ENCODE measurements around the gene ASB14.

The ASB14 gene

DNA sequence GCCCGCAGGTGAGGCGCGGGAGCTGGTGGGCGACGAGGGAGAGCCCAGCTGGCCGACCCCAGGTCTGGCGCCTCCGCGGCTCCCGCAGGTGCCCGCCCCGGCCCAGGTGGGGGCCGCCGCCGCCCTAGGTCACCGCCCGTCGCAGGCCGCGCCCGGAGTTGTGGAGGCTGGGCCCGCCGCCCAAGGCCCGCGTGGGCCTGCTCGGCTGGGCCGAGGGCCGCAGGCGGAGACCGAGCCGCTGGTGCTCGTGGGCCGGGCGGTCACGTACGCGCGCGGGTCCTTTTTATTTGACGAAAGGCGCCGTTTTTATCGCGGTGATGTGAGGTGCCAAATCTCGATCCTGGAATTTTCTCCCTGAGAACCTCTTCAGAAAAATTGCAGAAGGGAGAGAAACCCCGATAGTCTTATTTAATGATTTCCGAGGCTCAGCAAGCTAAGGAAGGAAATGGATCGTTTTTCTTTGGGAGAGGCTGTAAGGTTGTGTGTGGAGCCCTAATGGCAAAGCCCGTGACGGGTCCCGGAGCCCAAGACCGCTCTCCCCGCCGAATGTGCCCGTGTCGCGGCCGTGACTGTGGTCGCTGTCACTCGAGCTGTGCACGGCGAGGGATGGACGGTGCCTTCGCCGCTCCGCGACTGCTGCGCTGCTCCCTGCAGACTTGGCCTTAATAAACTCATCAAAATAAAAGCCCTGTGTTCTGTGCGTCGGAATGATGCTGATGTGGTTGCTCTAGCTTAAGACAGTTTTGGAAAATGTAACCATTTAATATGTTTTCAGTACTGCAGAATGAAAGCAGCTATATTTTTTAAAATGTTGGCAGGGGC, 64.3 kb downstream of the ASB14 start:
- CTCF ChIA-PET = interaction anchor here (1.6 to 1.7 kb wide), 2 partner anchors 9 to 58 kb away, joined by 4 to 6 read pairs; no protein-coding TSS in a partner anchor
- Mint-ChIP-seq H3K9me3 (no peaks in the 10 kb centered on the region), H3K4me1 (peaks cover 37% of the 10 kb centered on the region), H3K27me3 (no peaks in the 10 kb centered on the region), H3K27ac (peak overlapping the region; percentile 73), H3K4me3 (peak overlapping the region; percentile 92), H3K36me3 (peaks cover 2% of the 10 kb centered on the region)
- peak; percentile 66 for DNase-seq

DNA sequence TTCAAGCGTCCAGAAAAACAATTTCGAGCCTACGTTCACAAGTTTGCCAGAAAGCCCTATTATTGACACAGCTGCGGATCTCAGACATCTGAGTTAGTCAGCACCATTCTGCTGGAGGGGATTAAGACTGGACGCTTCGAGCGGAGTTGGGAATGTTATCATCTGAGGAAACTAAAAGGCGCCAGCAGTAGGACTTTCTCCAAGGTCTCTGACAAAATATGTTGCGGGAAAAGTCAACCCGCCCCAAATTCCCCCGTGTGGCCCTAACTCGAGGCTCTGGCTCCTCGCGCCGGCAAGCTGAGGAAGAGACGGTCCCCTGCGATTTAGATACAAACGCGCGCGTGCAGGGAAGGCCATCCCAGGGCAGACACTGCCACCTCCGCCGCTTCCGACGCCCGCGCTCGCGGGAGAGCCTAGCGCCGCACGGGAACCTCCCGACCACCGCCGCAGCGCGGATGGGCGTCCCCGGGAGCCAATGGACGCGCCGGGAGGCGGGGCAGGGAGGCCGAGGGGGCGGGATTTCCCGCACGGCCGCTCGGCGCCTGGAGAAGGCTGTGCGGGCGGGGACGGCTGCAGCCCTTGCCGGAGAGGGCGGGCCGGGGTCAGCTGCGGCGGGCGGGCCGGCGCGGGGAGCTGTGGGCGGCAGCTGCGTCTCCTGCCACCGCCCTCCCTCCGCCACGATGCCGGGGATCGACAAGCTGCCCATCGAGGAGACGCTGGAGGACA, 65.1 kb downstream of the ASB14 start, which contains the start of gene APPL1:
Gene APPL1, plus strand, starts transcription at position 526 of the 726 bp plus-strand sequence. Its CDS starts 155 bp downstream, at position 681.
- peak within 1 kb of the TSS; percentile 92 for H3K4me3 Mint-ChIP-seq
- peaks cover 37% of the 10 kb centered on the region for H3K4me1 Mint-ChIP-seq
- H3K36me3 Mint-ChIP-seq = peaks cover 2% of the 10 kb centered on the region
- peaks cover 3% of the 10 kb centered on the region for H3K27me3 Mint-ChIP-seq
- CTCF ChIA-PET = interaction anchor here (1.1 to 1.7 kb wide), 3 partner anchors 9 to 57 kb away, joined by 3 to 6 read pairs (median 4); no protein-coding TSS in a partner anchor
- no peaks in the 10 kb centered on the region for H3K9me3 Mint-ChIP-seq
- peak; percentile 92 for DNase-seq
- H3K27ac Mint-ChIP-seq = peak within 1 kb of the TSS; percentile 73

DNA sequence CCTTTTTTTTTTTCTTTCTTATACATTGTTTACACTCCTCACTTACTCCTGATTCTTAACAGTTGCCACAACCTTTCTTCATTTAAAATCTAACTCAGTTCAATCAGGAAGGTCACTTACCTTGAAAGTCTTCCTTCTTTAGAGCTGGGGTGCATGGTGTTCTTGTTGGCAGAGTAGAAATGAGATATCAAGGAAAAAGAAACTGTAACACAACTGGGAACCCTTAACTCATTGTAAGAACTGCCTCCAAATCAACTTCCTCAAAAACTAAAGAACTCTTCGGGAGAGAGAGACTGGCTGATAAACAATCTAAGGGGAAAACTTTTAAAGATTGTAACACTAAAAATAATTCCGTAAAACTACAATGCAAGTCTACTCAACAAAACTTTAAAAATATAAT, 66.3 kb downstream of the ASB14 start:
- no peak overlapping the region for H3K4me3 Mint-ChIP-seq
- H3K27me3 Mint-ChIP-seq = peaks cover 4% of the 10 kb centered on the region
- no peak overlapping the region for H3K27ac Mint-ChIP-seq
- DNase-seq = no peak
- peaks cover 2% of the 10 kb centered on the region for H3K36me3 Mint-ChIP-seq
- H3K9me3 Mint-ChIP-seq = no peaks in the 10 kb centered on the region
- H3K4me1 Mint-ChIP-seq = peaks cover 34% of the 10 kb centered on the region
- CTCF ChIA-PET = interaction anchor here (1.1 kb wide), 1 partner anchor 47 kb away, joined by 3 read pairs; no protein-coding TSS in a partner anchor

DNA sequence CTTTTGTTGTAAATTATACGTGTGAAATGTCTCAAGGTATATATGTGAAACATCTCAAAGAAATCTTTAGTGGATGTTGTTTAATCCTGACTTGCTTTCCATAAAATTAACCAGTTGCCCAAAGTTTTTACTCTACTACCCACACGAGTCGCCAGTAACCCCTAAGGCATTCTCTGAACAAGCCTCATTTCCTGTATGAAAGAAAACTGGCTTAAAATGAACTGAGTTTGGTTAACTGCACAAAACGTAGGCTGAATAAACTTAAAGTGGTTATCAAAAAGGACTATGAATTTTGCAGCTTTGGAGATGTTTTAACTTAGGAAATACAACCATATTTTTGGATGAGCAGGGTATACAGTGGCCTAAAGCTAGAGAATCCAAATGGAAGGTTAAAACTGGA, 67.6 kb downstream of the ASB14 start:
- Mint-ChIP-seq H3K36me3 (no peaks in the 10 kb centered on the region), H3K4me1 (peaks cover 28% of the 10 kb centered on the region), H3K27me3 (peaks cover 4% of the 10 kb centered on the region), H3K9me3 (no peaks in the 10 kb centered on the region), H3K4me3 (no peak overlapping the region), H3K27ac (no peak overlapping the region)
- no peak for DNase-seq
- CTCF ChIA-PET = interaction anchor here (1.1 to 1.5 kb wide), 2 partner anchors 54 to 125 kb away, joined by 3 to 5 read pairs; no protein-coding TSS in a partner anchor

DNA sequence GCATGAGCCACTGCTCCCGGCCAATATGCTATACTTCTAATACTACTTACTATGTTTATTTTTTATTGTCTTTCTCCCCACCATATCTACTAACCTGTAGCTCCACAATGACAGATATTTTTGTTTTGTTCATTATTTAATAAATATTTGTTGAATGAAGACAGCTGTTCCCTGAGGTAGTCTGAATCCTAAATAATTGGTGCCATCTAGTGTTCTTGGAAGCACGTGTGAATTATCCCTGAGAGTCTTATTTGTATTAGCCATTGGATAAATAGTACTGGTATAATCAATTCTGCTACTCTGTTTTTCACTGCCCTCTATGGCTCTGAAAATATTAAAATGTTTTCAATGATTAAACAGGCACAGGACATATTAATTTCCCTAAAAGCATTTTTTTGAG, 70.6 kb downstream of the ASB14 start:
- CTCF ChIA-PET = no interaction called here
- no peak overlapping the region for H3K27ac Mint-ChIP-seq
- no peaks in the 10 kb centered on the region for H3K9me3 Mint-ChIP-seq
- H3K4me1 Mint-ChIP-seq = peaks cover 9% of the 10 kb centered on the region
- H3K4me3 Mint-ChIP-seq = no peak overlapping the region
- H3K36me3 Mint-ChIP-seq = no peaks in the 10 kb centered on the region
- DNase-seq = no peak
- H3K27me3 Mint-ChIP-seq = peaks cover 11% of the 10 kb centered on the region

Measured in activated naive CD4-positive, alpha-beta T cell treated with anti-CD3 and anti-CD28 coated beads, Interleukin-2, amount 10 ng/mL, durations not matched to agents 7 days and 5 days (primary cell).